HEK293T (cell line): ENCODE results near the gene L3MBTL4.
"Not testable (repeated sequence)": the region's sequence is repeated elsewhere in the genome, so short reads cannot be mapped to it uniquely, and the experiment has no call there.

Experiments
- ARNT ChIP-seq: fragments of 450-650 bp; IDR thresholded peaks from 2 replicates; pipeline ENCODE4 v1.6.1; 2017; ENCODE audit warnings: mild to moderate bottlenecking
- CTBP1 ChIP-seq: fragments of 450-650 bp; IDR thresholded peaks from 2 replicates; pipeline ENCODE4 v1.6.1; 2016; ENCODE audit warnings: borderline replicate concordance
- ELF4 ChIP-seq: fragments of 450-650 bp; IDR thresholded peaks from 2 replicates; pipeline ENCODE4 v1.6.1; 2017; ENCODE audit warnings: antibody characterized with exemption
- FOXM1 ChIP-seq: fragments of 450-650 bp; IDR thresholded peaks from 2 replicates; pipeline ENCODE4 v1.6.1; 2017; ENCODE audit warnings: mild to moderate bottlenecking, borderline replicate concordance
- HDGF ChIP-seq: fragments of 450-650 bp; IDR thresholded peaks from 2 replicates; pipeline ENCODE4 v1.6.1; 2017; ENCODE audit warnings: antibody characterized with exemption, borderline replicate concordance
- SP1 ChIP-seq: fragments of 450-650 bp; IDR thresholded peaks from 2 replicates; pipeline ENCODE4 v1.6.1; 2017
- TARDBP ChIP-seq: fragments of 450-650 bp; IDR thresholded peaks from 2 replicates; pipeline ENCODE4 v1.6.1; 2016
- TF ChIP-seq, protein P1 (sequence below): fragments of 450-650 bp; IDR thresholded peaks from 2 replicates; pipeline ENCODE4 v1.6.1; 2016

DNA sequence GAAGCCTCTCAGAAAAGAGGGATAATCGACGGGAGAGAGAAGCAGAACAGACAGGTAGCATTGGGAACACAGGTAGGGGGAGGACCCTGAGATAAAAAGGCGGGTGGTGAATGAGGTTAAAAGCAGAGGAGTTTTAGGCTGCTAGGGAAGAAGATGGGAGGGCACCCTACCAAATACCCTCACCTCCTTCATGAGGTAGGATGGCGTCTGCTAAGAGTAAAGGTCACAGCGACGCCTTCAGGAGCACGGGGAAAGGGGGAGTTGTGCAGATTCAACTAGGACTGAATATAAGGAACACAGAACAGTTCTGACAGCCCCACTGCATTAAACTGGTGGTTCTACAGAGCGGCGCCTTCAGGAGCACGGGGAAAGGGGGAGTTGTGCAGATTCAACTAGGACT is 142.6 kb downstream of the L3MBTL4 start:
- TF ChIP-seq FOXM1, ELF4, HDGF, SP1, TARDBP, CTBP1, ARNT: not testable (repeated sequence)
- TF ChIP-seq, protein P1, sequence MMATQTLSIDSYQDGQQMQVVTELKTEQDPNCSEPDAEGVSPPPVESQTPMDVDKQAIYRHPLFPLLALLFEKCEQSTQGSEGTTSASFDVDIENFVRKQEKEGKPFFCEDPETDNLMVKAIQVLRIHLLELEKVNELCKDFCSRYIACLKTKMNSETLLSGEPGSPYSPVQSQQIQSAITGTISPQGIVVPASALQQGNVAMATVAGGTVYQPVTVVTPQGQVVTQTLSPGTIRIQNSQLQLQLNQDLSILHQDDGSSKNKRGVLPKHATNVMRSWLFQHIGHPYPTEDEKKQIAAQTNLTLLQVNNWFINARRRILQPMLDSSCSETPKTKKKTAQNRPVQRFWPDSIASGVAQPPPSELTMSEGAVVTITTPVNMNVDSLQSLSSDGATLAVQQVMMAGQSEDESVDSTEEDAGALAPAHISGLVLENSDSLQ = not testable (repeated sequence)
